ENCODE data around the gene ATXN7L1.
"Not testable (repeated sequence)": the region's sequence is repeated elsewhere in the genome, so short reads cannot be mapped to it uniquely, and the experiment has no call there.

The ATXN7L1 gene

GRCh38 chr7:105617280-105618015 is 259.0 kb downstream of the ATXN7L1 start:
- no peak for DNase-seq (ENCODE audit: low spot score)

- DNase-seq (ENCODE audit: low spot score) = no peak
These were observed 262.0 kb downstream of the ATXN7L1 start for GRCh38 chr7:105614341-105614840.

- DNase-seq (ENCODE audit: low spot score) = no peak
These were observed 262.6 kb downstream of the ATXN7L1 start for GRCh38 chr7:105613611-105614330.

- no peak for DNase-seq (ENCODE audit: low spot score)
These were observed 263.6 kb downstream of the ATXN7L1 start for GRCh38 chr7:105612806-105613205.

GRCh38 chr7:105611856-105612775 is 264.3 kb downstream of the ATXN7L1 start:
- DNase-seq (ENCODE audit: low spot score) = no peak

- DNase-seq (ENCODE audit: low spot score) = no peak
These were observed 266.1 kb downstream of the ATXN7L1 start for GRCh38 chr7:105610165-105610930.

- DNase-seq (ENCODE audit: low spot score) = no peak
These were observed 273.8 kb downstream of the ATXN7L1 start for GRCh38 chr7:105602325-105603305.

- peak; percentile 78 for DNase-seq (ENCODE audit: low spot score)
These were observed 275.5 kb downstream of the ATXN7L1 start for GRCh38 chr7:105600720-105601550.

GRCh38 chr7:105599551-105599950 is 276.8 kb downstream of the ATXN7L1 start:
- DNase-seq (ENCODE audit: low spot score) = no peak

- DNase-seq (ENCODE audit: low spot score) = not testable (repeated sequence)
These were observed 277.3 kb downstream of the ATXN7L1 start for GRCh38 chr7:105599080-105599479.

GRCh38 chr7:105596866-105597265 is 279.5 kb downstream of the ATXN7L1 start:
- no peak for DNase-seq (ENCODE audit: low spot score)

GRCh38 chr7:105594034-105594433 is 282.4 kb downstream of the ATXN7L1 start:
- no peak for DNase-seq (ENCODE audit: low spot score)

- DNase-seq (ENCODE audit: low spot score) = no peak
These were observed 284.9 kb downstream of the ATXN7L1 start for GRCh38 chr7:105591522-105591921.

- no peak for DNase-seq (ENCODE audit: low spot score)
These were observed 285.6 kb downstream of the ATXN7L1 start for GRCh38 chr7:105590793-105591192.

GRCh38 chr7:105589356-105590077 is 286.9 kb downstream of the ATXN7L1 start:
- peak; percentile 91 for DNase-seq (ENCODE audit: low spot score)

GRCh38 chr7:105587909-105588635 is 288.3 kb downstream of the ATXN7L1 start:
- DNase-seq (ENCODE audit: low spot score) = no peak

- no peak for DNase-seq (ENCODE audit: low spot score)
These were observed 290.4 kb downstream of the ATXN7L1 start for GRCh38 chr7:105585850-105586500.

Data from SW480 (cell line).